ENCODE data around the gene ZBTB20. TPM values are rescaled to one million over a fixed set of nuclear protein-coding genes. Genes with fewer than 3 reads are reported as not detected.

The ZBTB20 gene
- total RNA-seq, 1 donor from 2014 or later = 27.5 TPM

- H3K4me3 Mint-ChIP-seq (ENCODE audit: unreplicated experiment) = no peak overlapping the region
- H3K27me3 Mint-ChIP-seq (ENCODE audit: unreplicated experiment) = no peaks in the 10 kb centered on the region
- no peak for DNase-seq
- TF ChIP-seq CTCF (IDR thresholded peaks at IDR 0.05; ENCODE audit: partially characterized antibody, unreplicated experiment) = no peak
- no peak overlapping the region for H3K27ac Mint-ChIP-seq (ENCODE audit: unreplicated experiment)
- H3K9me3 Mint-ChIP-seq (ENCODE audit: unreplicated experiment) = no peaks in the 10 kb centered on the region
- no peaks in the 10 kb centered on the region for H3K36me3 Mint-ChIP-seq (ENCODE audit: unreplicated experiment)
- H3K4me1 Mint-ChIP-seq (ENCODE audit: low read depth, unreplicated experiment) = no peaks in the 10 kb centered on the region
Measured at GRCh38 chr3:114623420-114624046, 523.6 kb downstream of the ZBTB20 start.

GRCh38 chr3:114622001-114622400 is 525.1 kb downstream of the ZBTB20 start:
- Mint-ChIP-seq H3K27me3 (ENCODE audit: unreplicated experiment) (no peaks in the 10 kb centered on the region), H3K4me1 (ENCODE audit: low read depth, unreplicated experiment) (no peaks in the 10 kb centered on the region), H3K27ac (ENCODE audit: unreplicated experiment) (no peak overlapping the region), H3K4me3 (ENCODE audit: unreplicated experiment) (no peak overlapping the region), H3K36me3 (ENCODE audit: unreplicated experiment) (no peaks in the 10 kb centered on the region), H3K9me3 (ENCODE audit: unreplicated experiment) (no peaks in the 10 kb centered on the region)
- TF ChIP-seq CTCF (IDR thresholded peaks at IDR 0.05; ENCODE audit: partially characterized antibody, unreplicated experiment) = no peak
- no peak for DNase-seq

GRCh38 chr3:114619771-114620170 is 527.3 kb downstream of the ZBTB20 start:
- Mint-ChIP-seq H3K27ac (ENCODE audit: unreplicated experiment) (no peak overlapping the region), H3K27me3 (ENCODE audit: unreplicated experiment) (no peaks in the 10 kb centered on the region), H3K4me3 (ENCODE audit: unreplicated experiment) (no peak overlapping the region), H3K9me3 (ENCODE audit: unreplicated experiment) (no peaks in the 10 kb centered on the region), H3K36me3 (ENCODE audit: unreplicated experiment) (no peaks in the 10 kb centered on the region), H3K4me1 (ENCODE audit: low read depth, unreplicated experiment) (no peaks in the 10 kb centered on the region)
- DNase-seq = no peak
- TF ChIP-seq CTCF (IDR thresholded peaks at IDR 0.05; ENCODE audit: partially characterized antibody, unreplicated experiment) = no peak

- H3K27ac Mint-ChIP-seq (ENCODE audit: unreplicated experiment) = no peak overlapping the region
- no peaks in the 10 kb centered on the region for H3K4me1 Mint-ChIP-seq (ENCODE audit: low read depth, unreplicated experiment)
- H3K27me3 Mint-ChIP-seq (ENCODE audit: unreplicated experiment) = no peaks in the 10 kb centered on the region
- peaks cover 3% of the 10 kb centered on the region for H3K9me3 Mint-ChIP-seq (ENCODE audit: unreplicated experiment)
- TF ChIP-seq CTCF (IDR thresholded peaks at IDR 0.05; ENCODE audit: partially characterized antibody, unreplicated experiment) = no peak
- H3K4me3 Mint-ChIP-seq (ENCODE audit: unreplicated experiment) = no peak overlapping the region
- no peaks in the 10 kb centered on the region for H3K36me3 Mint-ChIP-seq (ENCODE audit: unreplicated experiment)
- DNase-seq = no peak
Measured at GRCh38 chr3:114615523-114616085, 531.5 kb downstream of the ZBTB20 start.

GRCh38 chr3:114609973-114610630 is 537.0 kb downstream of the ZBTB20 start:
- TF ChIP-seq CTCF (IDR thresholded peaks at IDR 0.05; ENCODE audit: partially characterized antibody, unreplicated experiment) = no peak
- DNase-seq = no peak
- Mint-ChIP-seq H3K27me3 (ENCODE audit: unreplicated experiment) (no peaks in the 10 kb centered on the region), H3K9me3 (ENCODE audit: unreplicated experiment) (peaks cover 3% of the 10 kb centered on the region), H3K36me3 (ENCODE audit: unreplicated experiment) (no peaks in the 10 kb centered on the region), H3K27ac (ENCODE audit: unreplicated experiment) (no peak overlapping the region), H3K4me3 (ENCODE audit: unreplicated experiment) (no peak overlapping the region), H3K4me1 (ENCODE audit: low read depth, unreplicated experiment) (no peaks in the 10 kb centered on the region)
